HG02981 (cell line): Measurements from ENCODE around the gene GAP43.
"Not testable (repeated sequence)": the region's sequence is repeated elsewhere in the genome, so short reads cannot be mapped to it uniquely, and the experiment has no call there.

Source experiments
- ATAC-seq: cut with Tn5 transposase; IDR thresholded peaks from one replicate; pipeline ENCODE4 v1.9.1; 2021; ENCODE audit warnings: mild to moderate bottlenecking, moderate library complexity; ENCODE audit not compliant: unreplicated experiment

Gene GAP43

GRCh38 chr3:115752978-115753377 lies 129.7 kb downstream of the GAP43 start:
- not testable (repeated sequence) for ATAC-seq

GRCh38 chr3:115758076-115758763 lies 134.9 kb downstream of the GAP43 start:
- ATAC-seq, result no peak

GRCh38 chr3:115760716-115761115 lies 137.4 kb downstream of the GAP43 start:
- ATAC-seq, result no peak

- ATAC-seq, result no peak
Observed at GRCh38 chr3:115761927-115762305, 138.6 kb downstream of the GAP43 start.

- ATAC-seq, result no peak
Observed at GRCh38 chr3:115766587-115767482, 143.5 kb downstream of the GAP43 start.

- no peak for ATAC-seq
Observed at GRCh38 chr3:115768661-115769060, 145.4 kb downstream of the GAP43 start.
